Right cardiac atrium (tissue), 5 donors: ENCODE measurements around the gene ASTN2. TPM values are rescaled to one million over a fixed set of nuclear protein-coding genes. Genes with fewer than 3 reads are reported as not detected.
A peak's percentile ranks its signal among the peaks of the same experiment; 100 is the strongest.

Experiments used
- ATAC-seq, 2 donors: fragments of 200-7000 bp; cut with Tn5 transposase; one replicate each; pipeline versions ENCODE4 v1.8.0 to v1.9.1; 2020; ENCODE audit warnings: moderate library complexity in 2 of 2, mild to moderate bottlenecking in 1 of 2
- DNase-seq, 3 donors: peaks; one replicate each; pipeline ENCODE4 v3.0.0-alpha.2; 2020
- H3K27ac ChIP-seq: one replicate; pipeline ENCODE4 v1.5.1; 2013; ENCODE audit warnings: mild to moderate bottlenecking, low read length, control low read depth, moderate library complexity
- H3K27me3 ChIP-seq: one replicate; pipeline ENCODE4 v1.6.1; 2013; ENCODE audit not compliant: control insufficient read depth, insufficient read depth
- H3K4me1 ChIP-seq: one replicate; pipeline ENCODE4 v1.6.1; 2013; ENCODE audit warnings: low read length; ENCODE audit not compliant: control insufficient read depth, insufficient read depth
- H3K4me3 ChIP-seq: one replicate; pipeline ENCODE4 v1.5.1; 2013; ENCODE audit warnings: low read length, control low read depth
- H3K9me3 ChIP-seq: one replicate; pipeline ENCODE4 v1.6.1; 2013; ENCODE audit warnings: low read length; ENCODE audit not compliant: control insufficient read depth
- WGBS: extraction: QIAGEN DNeasy Blood & Tissue Kit; methylation state at CpG from one replicate; pipeline ENCODE4 v1.1.7; 2013; 5-methylcytosine and 5-hydroxymethylcytosine counted together
- intact Hi-C, 4 donors: fragments of 100-400 bp; cut with DNase I; formaldehyde crosslinking; loops; one replicate each; pipeline versions ENCODE4 v1.11.0 to v1.14.0; 2022 to 2023
- polyA plus RNA-seq: library from polyadenylated mRNA; stranded (reverse); fragments of 200-250 nt; gene quantifications from one replicate; pipeline ENCODE4 v1.2.3, GENCODE V29; 2013
- total RNA-seq, 4 donors: library from RNA; stranded (reverse); fragmentation: NEBNext Ultra II Directional; extraction: Animal tissue kit (Norgen Biotek cat#: 25700); gene quantifications; one replicate each; pipeline ENCODE4 v1.2.1, GENCODE V29; 2021
- donor health status: healthy with polysubstance abuse.
- donor health status: DM: no; HTN: yes; CAD: no.
- donor health status: DM: no; HTN: no; CAD: no.
- donor health status: DM: no; HTN: yes; CAD: no; lungs with severe emphysema.
- donor health status: DM: yes; HTN: yes; CAD: no.

ASTN2 gene
- total and polyA plus RNA-seq, 5 donors: 18.1 to 79.3 (median 59.8) TPM

- intact Hi-C loops: no loop called here
- Histone ChIP-seq H3K9me3 (no peaks in the 10 kb centered on the region), H3K4me3 (no peak overlapping the region), H3K27ac (peak overlapping the region; percentile 12), H3K4me1 (peaks cover 1% of the 10 kb centered on the region), H3K27me3 (no peaks in the 10 kb centered on the region)
- WGBS: 51% methylated on average over 7 of the region's 7 CpGs
- no peak for DNase-seq
- ATAC-seq: peak in 1 of 2 donors; percentile 7
These were observed 942.8 kb downstream of the ASTN2 start for GRCh38 chr9:116471944-116472506.

DNA sequence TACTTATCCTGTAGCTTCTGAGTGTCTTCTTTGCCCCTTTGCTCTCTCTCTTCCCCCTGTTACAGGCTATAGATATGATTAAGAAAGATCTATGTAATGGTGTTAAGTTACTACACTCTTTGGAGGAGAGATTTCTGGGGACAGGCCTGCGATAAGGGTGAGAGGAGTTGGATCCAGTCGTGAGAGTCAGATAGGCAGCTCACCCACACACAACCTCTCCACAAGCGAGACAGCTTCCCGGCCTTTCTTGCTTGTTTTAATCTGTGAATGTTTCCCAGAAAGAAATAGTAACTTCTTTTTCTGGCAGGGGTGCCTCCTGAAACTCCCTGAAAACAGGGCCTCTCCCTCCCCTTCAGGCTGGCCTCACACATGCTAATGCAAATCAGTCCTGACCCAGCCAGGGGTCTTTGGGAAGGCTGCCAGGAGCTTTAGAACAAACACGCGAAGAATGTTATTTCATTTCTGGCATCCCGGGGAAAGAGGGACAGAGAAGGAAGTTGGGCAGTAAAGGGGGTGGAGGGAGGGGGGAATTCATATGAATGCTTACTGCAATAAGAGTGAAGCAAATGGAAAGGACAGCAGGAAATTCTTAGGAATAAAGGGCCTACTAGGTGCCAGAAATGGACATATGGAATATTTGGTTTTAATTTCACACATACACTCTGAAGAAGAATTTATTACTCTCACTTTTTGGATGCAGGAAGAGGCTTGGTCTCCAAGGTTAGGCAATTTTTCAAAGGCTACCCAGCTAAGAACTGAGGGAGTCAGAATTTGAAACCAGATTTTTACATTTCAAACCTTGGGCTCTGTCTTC, 943.6 kb downstream of the ASTN2 start:
- DNase-seq (peak; percentile 68 to 90 (median 84)), ATAC-seq (peak; percentile 82 to 88)
- no peaks in the 10 kb centered on the region for H3K9me3 ChIP-seq
- peaks cover 1% of the 10 kb centered on the region for H3K4me1 ChIP-seq
- H3K27ac ChIP-seq: peak overlapping the region; percentile 83
- intact Hi-C loops: no loop called here
- no peaks in the 10 kb centered on the region for H3K27me3 ChIP-seq
- 9% methylated on average over 7 of the region's 7 CpGs for WGBS
- peak overlapping the region; percentile 22 for H3K4me3 ChIP-seq

DNA sequence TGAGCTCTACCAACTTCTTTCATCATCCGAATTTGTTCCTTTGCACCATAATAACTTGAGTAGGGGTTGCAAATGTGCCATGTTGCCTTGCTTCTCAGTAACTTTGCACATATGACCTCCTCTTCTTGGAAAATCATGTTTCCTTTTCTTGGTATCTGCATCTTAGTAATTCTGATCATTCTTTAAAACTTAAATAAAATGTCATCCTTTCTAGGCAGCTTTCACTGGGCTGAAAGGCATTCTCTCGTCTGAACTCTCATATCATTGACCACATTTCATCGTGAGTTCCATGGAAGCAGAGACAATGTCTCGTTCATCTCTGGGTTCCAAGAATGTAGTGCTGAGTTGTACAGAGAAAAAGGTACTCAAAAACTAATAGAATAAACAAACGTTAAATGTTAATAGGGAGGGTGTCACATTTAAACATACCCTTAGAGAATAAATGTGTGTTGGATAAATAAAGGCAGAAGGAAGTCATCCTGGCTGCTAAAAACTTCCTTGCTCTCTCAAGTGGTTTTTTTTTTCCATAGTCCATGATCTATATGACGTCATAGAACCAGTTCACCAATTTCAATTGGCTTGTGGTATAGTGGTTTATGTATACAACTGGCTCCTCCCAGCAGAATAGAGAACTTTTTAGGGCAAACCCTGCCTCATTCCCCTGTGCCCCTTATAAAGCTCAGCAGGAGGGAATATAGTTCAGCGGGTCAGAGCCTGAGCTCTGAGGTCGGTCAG, 945.9 kb downstream of the ASTN2 start:
- ATAC-seq (no peak), DNase-seq (no peak)
- Histone ChIP-seq H3K9me3 (no peaks in the 10 kb centered on the region), H3K27me3 (no peaks in the 10 kb centered on the region), H3K27ac (no peak overlapping the region), H3K4me1 (peaks cover 1% of the 10 kb centered on the region), H3K4me3 (no peak overlapping the region)
- intact Hi-C loops: loop anchor here in 1 of 4 donors (10.0 kb wide), 1 partner anchor 524 kb away; no protein-coding TSS in a partner anchor
- 77% methylated on average over 8 of the region's 8 CpGs for WGBS

GRCh38 chr9:116468369-116468768, 946.5 kb downstream of the ASTN2 start:
- no peak overlapping the region for H3K4me3 ChIP-seq
- H3K27ac ChIP-seq: no peak overlapping the region
- DNase-seq: no peak
- H3K4me1 ChIP-seq: peaks cover 1% of the 10 kb centered on the region
- no peaks in the 10 kb centered on the region for H3K27me3 ChIP-seq
- 59% methylated on average over 1 of the region's 1 CpG for WGBS
- intact Hi-C loops: loop anchor here in 1 of 4 donors (10.0 kb wide), 1 partner anchor 524 kb away; no protein-coding TSS in a partner anchor
- no peaks in the 10 kb centered on the region for H3K9me3 ChIP-seq
- no peak for ATAC-seq

DNA sequence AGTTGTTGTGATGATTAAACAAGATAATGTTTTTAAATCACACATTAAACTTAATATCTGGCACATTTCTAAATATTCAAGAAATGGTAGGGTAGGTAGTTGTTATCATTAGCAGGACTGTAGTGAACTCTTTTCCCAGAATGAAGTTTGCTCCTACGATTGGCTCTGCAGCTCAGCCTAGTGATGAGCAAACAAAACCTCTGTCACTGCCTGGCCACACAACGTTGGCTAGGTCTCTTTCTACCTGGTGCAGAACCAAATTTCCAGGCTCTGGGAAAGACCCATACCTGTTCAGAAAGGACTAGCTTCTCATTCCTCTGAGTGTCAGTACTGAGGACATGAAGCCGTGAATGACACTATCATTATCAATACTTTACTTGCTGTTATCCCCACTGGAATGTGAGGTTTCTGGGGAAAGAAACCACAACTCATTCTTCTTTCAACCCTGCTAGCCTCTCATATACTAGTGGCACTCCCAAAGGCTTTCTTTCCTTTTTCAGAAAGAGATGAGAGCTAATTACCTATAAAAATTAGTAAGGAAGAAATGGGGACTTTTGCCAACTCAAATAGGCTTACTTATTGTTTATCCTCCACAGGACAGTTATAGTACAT, 947.0 kb downstream of the ASTN2 start:
- DNase-seq: no peak
- 76% methylated on average over 3 of the region's 3 CpGs for WGBS
- no peak for ATAC-seq
- Histone ChIP-seq H3K27ac (no peak overlapping the region), H3K9me3 (no peaks in the 10 kb centered on the region), H3K27me3 (no peaks in the 10 kb centered on the region), H3K4me1 (peaks cover 1% of the 10 kb centered on the region), H3K4me3 (no peak overlapping the region)
- intact Hi-C loops: loop anchor here in 1 of 4 donors (10.0 kb wide), 1 partner anchor 523 kb away; no protein-coding TSS in a partner anchor

DNA sequence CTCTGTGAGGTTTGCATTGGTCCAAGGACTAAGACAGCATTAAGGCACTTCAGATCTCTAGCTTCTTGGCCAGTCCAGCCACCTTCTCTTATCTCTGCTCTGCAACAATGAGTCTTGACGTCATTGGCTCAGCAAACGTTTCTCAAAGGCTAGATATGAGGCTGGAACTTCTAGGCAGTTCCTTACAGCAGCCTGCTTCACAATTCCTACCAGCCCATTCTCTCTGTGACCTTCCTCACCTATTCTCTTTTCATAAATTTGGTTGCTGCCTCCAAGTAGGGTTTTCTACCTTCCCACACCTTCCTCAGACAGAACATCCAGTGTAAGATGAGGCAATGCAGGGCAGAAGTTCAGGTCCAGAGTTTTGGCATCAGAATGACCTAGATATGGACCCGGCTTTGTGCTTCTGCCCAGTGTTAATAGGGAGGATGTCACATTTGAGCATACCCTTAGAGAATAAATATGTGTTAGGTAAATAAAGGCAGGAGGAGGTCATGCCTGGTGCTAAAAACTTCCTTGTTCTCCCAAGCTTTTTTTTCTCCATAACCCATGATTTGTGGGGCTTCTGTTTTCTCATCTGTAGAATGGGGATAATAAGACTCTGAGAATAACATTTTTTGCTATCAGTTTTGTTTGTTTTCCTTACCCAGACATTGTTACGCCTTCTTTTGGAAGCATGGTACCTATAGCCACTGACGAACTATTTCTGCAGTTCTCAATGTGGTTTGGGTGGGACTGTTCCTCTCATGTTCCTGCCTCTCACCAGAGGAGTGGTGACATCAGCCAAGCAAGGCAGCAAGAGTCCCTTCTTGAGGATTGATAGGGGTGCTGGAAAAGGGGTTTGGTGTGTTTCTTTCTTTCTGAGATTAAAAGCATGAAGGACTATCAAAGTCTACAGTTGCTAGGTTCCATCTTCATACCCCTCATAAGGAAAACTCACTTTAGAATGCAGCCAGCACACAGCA, 948.3 kb downstream of the ASTN2 start:
- intact Hi-C loops: loop anchor here in 1 of 4 donors (10.0 kb wide), 1 partner anchor 522 kb away; no protein-coding TSS in a partner anchor
- 50% methylated on average over 5 of the region's 5 CpGs for WGBS
- Histone ChIP-seq H3K4me3 (no peak overlapping the region), H3K27me3 (no peaks in the 10 kb centered on the region), H3K27ac (no peak overlapping the region), H3K4me1 (no peaks in the 10 kb centered on the region), H3K9me3 (no peaks in the 10 kb centered on the region)
- DNase-seq: no peak
- peak; percentile 73 to 88 for ATAC-seq

DNA sequence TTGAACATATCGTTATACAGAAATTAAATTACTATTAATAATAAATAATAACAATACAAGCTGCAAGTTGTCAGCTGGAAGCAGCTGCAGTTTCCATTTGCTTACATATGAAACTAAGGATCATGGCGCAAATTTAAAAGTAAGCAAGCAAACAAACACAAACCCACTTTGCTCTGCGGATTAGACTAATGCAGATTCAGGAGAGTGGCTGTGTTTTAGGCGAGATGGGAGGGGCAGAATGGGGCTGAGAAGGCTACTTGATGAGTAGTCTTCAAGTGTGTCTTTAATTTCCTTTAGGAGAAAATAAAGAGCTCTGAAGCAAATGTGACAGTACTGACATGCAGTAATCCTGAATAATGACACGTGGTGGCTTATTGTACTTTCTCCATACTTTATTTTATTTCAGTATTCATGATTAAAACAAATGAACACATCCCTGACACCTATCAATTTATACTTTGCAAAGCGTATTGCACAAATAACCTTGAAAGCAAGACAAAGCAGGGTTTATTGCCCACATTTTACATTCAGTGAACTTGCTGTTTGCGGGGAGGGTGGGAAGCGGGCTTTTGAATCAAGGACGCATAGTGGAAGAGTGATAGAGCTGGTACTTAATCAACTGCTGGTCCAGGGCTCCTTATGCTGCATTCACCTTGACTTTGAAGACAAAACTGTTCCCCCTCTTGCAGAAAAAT, 949.1 kb downstream of the ASTN2 start:
- Histone ChIP-seq H3K27me3 (no peaks in the 10 kb centered on the region), H3K4me3 (no peak overlapping the region), H3K9me3 (no peaks in the 10 kb centered on the region), H3K27ac (no peak overlapping the region), H3K4me1 (no peaks in the 10 kb centered on the region)
- intact Hi-C loops: loop anchor here in 1 of 4 donors (10.0 kb wide), 1 partner anchor 521 kb away; no protein-coding TSS in a partner anchor
- ATAC-seq: no peak
- 83% methylated on average over 9 of the region's 9 CpGs for WGBS
- DNase-seq: no peak

- intact Hi-C loops: loop anchor here in 1 of 4 donors (10.0 kb wide), 1 partner anchor 520 kb away; no protein-coding TSS in a partner anchor
- no peaks in the 10 kb centered on the region for H3K9me3 ChIP-seq
- no peak overlapping the region for H3K27ac ChIP-seq
- no peaks in the 10 kb centered on the region for H3K4me1 ChIP-seq
- DNase-seq: peak in 2 of 3 donors; percentile 37 to 58
- H3K4me3 ChIP-seq: no peak overlapping the region
- no peaks in the 10 kb centered on the region for H3K27me3 ChIP-seq
- ATAC-seq: peak; percentile 35 to 87
- WGBS: 58% methylated on average over 12 of the region's 12 CpGs
These were observed 949.8 kb downstream of the ASTN2 start for GRCh38 chr9:116464987-116465571.

DNA sequence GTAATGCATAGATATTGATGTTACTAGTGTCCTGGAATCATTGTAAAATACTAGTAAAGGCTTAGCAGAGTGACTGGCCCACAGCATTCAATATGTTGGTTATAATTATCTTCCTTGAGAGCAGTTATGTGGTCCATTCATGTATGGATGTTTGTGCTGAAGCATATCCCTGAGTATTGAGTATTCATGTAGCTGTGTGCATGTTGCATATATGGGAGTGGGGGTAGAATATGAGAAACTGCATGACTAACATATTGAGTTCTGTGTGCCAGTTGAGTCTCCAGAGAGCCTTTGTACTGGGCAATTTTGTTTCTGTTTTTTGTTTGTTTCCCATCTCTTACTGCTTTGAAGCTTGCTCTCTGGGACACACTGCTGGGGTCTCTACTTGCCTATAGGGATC, 950.4 kb downstream of the ASTN2 start:
- Histone ChIP-seq H3K27ac (no peak overlapping the region), H3K27me3 (no peaks in the 10 kb centered on the region), H3K4me1 (no peaks in the 10 kb centered on the region), H3K4me3 (no peak overlapping the region), H3K9me3 (no peaks in the 10 kb centered on the region)
- ATAC-seq (no peak), DNase-seq (no peak)
- intact Hi-C loops: loop anchor here in 1 of 4 donors (10.0 kb wide), 1 partner anchor 520 kb away; no protein-coding TSS in a partner anchor
